ENCODE results near the gene DCTN1.

Gene DCTN1

DNA sequence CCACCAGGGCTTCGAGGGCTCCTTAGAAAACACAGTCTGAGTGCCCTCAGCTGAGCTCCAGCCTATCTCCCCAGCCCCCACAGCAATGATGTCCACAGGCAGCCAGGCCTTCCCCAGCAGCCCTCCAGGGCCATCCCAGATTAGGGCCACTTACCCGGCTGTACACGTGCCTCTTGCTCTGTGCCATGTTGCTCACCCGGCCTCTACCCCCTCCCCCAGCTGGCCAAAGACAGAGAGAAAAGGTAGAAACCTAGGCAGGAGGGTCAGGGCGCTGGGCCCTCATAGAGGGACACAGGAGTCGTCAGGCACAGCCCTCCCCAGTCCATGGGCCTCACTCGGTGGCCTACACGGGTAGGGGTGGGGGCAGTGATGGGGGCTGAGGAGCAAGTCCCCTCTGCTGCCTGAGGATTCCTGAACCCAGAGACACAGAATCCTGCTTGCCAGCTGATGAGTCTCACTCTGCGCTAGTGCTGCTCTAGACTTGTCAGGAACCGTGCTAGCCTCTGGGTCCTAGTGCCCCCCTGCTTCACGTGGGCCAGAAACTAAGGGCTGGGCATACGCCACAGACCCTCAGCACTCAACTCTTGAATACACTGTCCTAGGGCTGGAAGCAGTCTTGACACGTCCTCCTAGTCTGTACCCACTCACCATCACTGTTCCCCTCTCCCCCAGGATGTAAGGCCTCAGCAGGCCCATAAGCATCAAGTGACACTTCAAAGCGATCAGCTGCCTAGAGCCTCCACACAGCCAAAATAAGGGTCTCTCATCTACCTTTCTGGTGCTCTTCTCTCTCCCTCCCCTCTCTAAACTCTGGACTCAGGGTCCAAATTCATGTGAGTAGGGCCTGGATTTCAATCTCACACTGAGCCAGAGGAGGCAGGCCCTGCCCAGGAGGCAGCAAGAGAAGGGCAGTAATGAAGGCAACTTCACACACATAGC lies at the start of gene DCTN1:
TSS of gene DCTN1 (minus strand) at position 461 of the 939 bp plus-strand sequence. CDS start at position 187, 274 bp downstream.
- DNase-seq = peak; percentile 79 to 97 (median 90)
- intact Hi-C loops (cut with DNase I) = loop anchor here (5.0 kb wide), 1 partner anchor 72 kb away; no protein-coding TSS in a partner anchor

DNA sequence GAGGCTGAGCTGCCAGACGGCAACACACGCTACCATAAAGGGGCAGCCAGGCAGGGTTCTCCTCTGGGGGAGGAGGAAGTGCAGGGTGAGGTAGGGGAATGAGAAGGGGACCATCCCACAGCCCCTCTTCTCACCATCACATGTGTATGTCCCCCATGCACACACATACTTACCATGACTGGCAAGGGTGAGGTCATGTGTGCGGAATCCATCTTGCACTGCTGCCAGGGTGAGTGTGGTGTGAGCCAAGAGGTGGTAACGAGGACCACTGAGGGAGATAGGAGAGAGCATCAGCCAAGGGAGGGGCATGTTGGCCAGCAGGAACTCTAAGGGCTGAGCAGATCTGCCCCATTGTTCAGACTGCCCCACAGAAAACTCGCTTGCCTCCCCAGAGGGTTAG lies 48.6 kb upstream of the DCTN1 start:
- DNase-seq = peak in 1 of 10 donors; percentile 39
- intact Hi-C loops (cut with DNase I) = no loop called here

DNA sequence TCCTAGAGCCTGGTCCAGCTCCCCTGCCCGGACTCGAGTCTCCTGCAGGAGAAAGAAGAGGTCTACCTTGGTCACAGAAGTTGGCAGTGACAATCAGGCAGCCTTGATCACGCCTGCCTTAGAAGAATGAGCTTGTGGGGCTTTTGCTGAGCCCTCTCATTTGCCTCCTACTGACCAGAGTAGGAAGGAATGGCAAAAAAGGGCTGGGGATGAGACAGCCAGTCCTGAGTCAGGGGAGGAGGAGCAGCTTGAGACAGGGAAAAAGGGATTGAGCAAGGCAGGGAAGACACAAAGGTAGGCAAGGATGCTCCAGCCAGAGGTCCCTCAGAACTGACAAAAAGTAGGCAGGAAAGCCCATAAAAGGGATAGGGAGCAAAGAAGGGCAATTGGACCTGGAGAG lies 47.4 kb upstream of the DCTN1 start:
- intact Hi-C loops (cut with DNase I) = no loop called here
- no peak for DNase-seq

DNA sequence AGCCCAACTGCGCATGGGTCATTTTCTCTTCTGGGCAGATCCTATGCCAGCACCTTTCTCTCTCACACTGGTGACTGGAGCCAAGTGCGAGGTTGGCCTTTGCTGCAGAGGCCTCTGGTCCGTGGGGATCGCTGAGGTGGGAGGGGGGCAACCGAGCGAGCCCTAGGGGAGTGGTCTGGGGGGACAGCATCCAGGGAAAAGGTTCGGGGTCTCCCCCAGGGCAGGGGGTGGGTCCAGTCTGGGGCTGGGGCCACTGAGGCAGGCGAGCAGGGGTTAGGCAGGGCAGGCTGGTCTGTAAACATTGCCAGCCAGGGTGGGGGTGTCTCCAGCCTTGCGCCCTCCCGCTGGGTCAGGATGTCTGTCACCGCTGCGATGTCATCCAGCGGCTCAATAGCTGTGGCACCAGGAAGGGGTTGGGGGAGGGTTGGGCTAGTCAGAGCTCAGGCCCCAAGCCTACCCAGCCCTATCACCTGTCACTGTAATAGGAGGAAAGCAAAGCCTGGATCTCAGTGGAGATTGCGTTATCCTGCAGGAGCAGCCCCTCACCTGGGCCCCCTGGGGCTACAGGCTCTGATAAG lies 46.2 kb upstream of the DCTN1 start:
- intact Hi-C loops (cut with DNase I) = no loop called here
- peak in 1 of 10 donors; percentile 72 for DNase-seq

DNA sequence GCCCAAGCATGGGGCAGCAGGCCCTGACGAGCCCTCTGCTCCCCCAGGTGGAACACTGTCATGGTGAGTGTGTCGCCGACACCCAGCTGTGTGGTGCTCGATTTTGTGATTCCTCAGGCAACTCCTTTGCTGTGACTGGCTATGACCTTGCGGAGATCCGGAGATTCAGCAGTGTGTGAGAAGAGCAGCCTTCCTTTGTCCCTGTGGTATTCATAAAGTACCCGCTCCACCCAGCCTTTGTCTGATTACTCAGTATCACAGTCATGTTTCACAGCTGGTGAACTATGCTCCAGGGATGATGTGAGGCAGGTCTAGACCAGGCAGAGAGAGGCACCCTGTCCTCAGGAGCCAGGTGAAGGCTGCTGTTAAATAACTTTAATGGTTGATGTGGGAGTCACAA lies 45.4 kb upstream of the DCTN1 start:
- intact Hi-C loops (cut with DNase I) = no loop called here
- peak in 1 of 10 donors; percentile 52 for DNase-seq

DNA sequence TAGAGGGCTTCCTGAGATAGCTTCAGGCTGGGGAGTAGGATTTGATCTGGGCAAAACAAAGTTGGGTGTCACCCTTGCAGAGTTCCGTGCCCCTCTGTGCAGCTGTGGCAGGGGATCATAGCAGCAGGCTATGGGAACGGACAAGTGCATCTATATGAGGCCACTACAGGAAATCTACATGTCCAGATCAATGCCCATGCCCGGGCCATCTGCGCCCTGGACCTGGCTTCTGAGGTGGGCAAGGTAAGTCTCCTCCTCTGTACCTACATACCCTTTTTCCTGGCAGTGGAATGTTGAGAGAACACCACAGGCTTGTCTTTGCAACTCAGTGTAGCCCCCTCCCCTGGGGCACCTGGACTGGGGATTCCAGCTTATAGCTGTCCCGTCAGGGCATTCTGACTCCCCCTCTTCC lies 44.9 kb upstream of the DCTN1 start:
- intact Hi-C loops (cut with DNase I) = loop anchor here (5.0 kb wide), 1 partner anchor 32 kb away; the partner anchor contains the start of genes INO80B and WBP1
- DNase-seq = peak in 2 of 10 donors; percentile 64 to 78

DNA sequence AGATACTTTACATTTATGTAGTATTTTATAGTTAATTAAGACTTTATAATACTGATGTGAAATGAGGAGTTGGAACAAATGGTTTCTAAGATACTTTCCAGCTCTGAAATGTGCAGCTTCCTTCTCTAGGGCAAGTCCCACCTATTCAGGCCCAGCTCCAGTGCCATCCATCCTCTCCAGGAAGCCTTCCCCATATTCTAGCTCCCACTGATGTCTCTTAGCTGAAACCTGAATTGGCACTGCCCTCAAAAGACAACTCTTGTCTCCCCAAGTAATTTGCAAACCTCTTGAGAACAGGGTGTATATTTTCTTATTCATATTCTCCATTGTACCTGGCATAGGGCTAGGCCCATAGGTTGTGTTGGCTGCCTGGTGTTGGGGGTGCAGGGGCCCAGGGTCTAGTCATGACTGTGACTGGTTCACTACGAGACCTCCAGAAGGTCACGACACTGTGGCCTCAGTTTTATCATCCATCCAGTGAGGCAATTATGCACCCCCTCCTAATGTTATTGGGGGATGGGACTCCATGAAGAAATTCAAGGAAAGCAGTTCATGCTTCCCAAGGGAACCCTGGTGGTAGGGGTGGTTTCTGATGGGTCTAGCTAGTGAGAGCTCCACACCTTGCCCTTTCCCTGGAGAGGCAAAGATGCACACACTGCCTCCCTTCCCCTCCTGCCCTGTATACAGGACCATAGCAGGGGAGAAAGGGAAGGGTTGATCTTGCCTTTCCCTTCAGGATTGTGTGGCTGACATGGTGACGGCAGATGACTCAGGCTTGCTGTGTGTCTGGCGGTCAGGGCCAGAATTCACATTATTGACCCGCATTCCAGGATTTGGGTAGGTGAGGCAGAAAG lies 44.3 kb upstream of the DCTN1 start:
- peak in 2 of 10 donors; percentile 23 to 61 for DNase-seq
- intact Hi-C loops (cut with DNase I) = loop anchor here (5.0 kb wide), 1 partner anchor 33 kb away; the partner anchor contains the start of genes INO80B and WBP1

DNA sequence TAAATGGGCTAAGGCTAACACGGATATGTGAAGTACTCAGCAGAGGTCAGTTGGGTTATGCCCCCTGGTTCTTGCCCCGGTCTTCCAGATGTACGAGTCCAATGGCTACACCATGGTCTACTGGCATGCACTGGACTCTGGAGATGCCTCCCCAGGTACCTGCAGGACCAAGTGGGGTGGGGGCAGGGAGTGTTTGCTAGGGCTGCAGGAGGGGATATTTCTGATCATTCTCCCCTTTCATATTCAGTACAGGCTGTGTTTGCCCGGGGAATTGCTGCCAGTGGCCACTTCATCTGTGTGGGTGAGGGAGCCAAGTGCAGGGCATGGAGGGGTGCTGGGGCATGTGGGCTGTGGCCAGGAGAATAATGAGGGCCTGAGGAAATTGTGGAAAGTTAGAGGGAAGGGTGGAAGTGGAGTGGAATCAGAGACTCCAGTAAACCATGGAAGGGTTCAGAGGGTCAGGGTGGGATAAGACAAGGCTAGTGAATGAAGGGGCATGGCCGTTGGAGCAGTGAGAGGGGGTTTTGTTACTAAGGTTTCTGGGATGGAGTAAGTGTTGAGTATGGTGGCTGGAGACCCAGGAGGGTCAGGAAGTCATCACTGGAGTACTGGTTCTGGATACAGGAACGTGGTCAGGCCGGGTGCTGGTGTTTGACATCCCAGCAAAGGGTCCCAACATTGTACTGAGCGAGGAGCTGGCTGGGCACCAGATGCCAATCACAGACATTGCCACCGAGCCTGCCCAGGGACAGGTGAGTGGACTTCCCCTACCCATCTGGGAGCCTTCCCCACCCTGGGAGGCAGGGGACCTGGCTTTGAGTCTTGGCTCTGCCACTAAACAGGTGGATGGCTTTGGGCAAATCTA lies 43.4 kb upstream of the DCTN1 start:
- peak in 3 of 10 donors; percentile 61 to 82 (median 66) for DNase-seq
- intact Hi-C loops (cut with DNase I) = loop anchor here (5.0 kb wide), 1 partner anchor 34 kb away; the partner anchor contains the start of genes INO80B and WBP1

DNA sequence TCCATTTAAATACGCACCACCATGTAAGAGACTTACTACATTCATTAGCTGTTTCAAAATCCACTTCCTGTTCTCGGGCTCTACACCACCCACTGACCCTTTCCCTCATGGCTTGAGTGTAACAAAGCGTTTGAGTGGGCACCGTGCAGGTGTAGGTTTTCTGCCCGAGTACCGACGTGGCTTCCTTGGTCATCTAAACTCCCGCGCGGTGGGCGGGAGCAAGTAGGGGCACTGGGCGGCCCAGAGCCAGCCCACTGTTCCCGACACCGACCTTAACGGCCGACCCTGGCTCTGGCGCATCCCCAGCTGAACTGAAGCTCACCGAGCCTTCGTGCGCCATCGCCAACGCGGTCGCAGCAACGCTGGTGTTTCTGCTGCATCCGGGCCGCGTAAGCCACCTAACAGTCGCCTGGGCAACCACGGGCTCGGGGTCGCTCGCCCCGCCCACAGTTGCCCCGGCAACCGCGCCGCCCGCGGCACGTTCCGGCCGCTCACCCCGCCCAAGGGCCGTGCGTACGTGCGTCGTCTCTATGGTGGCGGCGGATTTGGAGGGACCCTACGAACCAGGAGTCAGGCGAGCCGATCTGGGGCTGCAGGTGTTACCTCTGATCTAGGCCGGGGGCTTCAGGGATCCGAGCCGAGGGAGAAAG lies 41.2 kb upstream of the DCTN1 start, which contains the start of the genes C2orf81 and WDR54:
TSS of gene C2orf81 (minus strand) at position 399 of the 650 bp plus-strand sequence. CDS start at position 340, 59 bp downstream.
TSS of gene WDR54 (plus strand) at position 510 of the 650 bp plus-strand sequence. CDS start 424 bp downstream, outside the sequence.
- DNase-seq = peak; percentile 66 to 98 (median 86)
- intact Hi-C loops (cut with DNase I) = loop anchor here (5.0 kb wide), 1 partner anchor 36 kb away; the partner anchor contains the start of genes INO80B and WBP1

DNA sequence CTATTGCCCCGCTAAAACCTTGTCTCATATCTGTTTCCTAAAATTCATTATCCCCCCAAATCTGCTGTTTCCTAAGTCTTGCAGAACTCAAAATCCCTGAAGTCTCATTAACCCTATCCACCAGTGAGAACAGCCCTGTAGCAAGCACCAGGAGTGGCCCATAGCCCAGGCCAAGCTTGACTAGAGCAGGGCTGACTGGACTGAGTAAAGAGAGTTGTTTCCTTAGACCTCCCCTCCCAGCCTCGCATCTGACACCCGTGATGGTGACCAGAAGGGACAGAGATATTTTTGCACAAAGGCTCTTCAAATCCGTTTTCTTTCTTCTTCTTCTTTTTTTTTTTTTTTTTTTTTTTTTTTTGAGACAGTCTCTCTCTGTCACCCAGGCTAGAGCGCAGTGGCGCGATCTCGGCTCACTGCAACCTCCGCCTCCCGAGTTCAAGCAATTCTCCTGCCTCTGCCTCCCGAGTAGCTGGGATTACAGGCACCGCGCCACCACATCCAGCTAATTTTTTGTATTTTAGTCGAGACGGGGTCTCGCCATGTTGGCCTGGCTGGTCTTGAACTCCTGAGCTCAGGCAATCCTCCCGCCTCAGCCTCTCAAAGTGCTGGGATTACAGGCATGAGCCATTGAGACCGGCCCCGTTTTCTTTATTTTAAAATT lies 40.5 kb upstream of the DCTN1 start:
- peak in 1 of 10 donors; percentile 68 for DNase-seq
- intact Hi-C loops (cut with DNase I) = loop anchor here (5.0 kb wide), 1 partner anchor 37 kb away; the partner anchor contains the start of genes INO80B and WBP1

DNA sequence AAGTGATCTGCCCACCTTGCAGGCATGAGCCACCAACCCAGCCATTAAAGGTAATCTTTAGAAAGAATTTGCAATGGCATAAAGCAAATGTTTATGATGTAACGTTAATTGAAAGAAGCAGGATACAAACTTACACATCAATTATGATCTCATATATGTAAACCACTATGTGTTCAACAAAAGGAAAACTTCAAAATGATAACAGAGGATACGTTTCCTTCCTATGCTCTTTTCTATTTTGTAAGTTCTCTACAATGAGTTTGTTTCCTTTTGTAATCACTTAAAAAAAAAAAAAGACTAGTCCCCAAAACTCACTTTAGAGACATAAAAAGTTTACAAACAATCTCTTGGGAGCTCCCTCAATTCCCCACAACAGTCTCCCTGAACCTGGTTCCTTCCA lies 39.9 kb upstream of the DCTN1 start:
- intact Hi-C loops (cut with DNase I) = loop anchor here (5.0 kb wide), 1 partner anchor 37 kb away; the partner anchor contains the start of genes INO80B and WBP1
- DNase-seq = no peak

DNA sequence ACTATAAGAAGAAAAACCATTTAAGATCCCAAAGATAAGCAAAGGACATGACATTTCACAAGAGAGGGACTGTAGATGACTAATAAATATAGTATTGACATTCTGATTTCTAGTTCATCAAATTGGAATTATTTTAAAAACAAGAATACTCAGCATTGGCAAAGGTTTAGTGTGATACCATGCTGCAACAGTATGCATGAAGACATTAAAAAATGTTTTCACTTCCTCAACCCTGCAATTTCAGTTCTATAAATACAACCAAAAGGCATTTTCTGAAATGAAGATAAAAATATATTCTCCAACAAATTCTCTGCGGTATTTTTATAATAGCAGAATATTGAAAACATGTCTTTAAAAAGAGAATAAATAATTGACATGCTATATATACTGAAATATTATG lies 39.2 kb upstream of the DCTN1 start:
- no peak for DNase-seq
- intact Hi-C loops (cut with DNase I) = no loop called here

DNA sequence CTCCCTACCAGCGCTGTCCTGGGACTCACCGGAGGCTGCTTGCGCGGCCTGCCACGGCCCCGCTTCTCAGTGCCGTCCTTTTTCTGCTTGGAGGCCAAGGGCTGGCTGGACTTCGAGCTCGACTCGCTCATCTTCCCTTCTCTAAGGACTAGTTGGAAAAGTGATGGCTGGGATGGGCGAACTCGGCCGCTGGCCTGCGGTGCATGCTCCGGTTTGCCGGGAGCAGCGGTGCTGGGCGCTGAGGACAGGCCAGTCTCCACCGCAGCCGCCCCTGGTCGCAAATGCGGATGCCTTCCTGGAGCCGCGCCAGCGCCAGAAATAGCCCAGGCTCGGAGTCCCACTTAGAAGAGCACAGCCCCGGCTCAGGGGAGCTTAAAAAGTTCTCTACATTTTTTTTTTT lies 38.2 kb upstream of the DCTN1 start:
- intact Hi-C loops (cut with DNase I) = no loop called here
- peak in 1 of 10 donors; percentile 81 for DNase-seq

DNA sequence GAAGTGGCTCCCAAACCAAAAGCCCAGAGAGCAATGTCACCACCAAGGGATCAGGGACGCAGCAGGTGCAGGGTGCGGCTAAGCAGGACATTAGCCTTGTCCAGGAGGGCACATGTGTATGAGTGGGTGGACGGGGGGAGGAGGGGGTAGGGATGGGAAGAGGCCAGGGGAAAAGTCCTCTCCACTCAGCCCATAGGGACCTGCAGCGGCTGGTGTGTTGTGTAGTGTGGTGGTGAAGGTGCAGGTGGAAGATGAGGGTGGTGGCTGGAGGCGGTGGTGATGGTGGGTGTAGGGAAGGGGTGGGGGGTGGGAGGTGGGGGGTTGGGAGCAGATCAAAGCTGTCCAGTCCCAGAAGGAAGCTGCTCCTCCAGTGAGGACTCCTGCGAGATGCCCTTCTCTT lies 37.7 kb upstream of the DCTN1 start:
- intact Hi-C loops (cut with DNase I) = no loop called here
- DNase-seq = no peak

DNA sequence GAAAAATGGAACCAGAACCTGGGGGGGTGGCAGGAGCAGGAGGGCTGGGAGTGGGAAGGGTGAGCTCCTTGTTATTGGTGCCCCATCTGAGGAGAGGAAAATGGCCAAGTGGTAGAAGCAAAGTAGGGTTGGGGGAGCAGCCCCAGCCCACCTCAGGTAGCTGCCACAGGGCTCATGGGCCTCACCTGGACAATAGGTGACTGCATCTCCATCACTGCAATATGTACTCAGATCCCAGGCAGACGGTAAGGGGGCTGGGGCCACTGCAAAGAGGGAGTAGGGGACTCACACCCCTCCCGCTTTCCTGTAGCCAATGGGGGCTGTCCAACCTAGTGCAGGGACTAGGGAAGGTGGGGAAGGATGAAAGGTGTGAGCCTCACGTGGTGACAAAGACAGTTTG lies 37.1 kb upstream of the DCTN1 start:
- intact Hi-C loops (cut with DNase I) = no loop called here
- DNase-seq = no peak

DNA sequence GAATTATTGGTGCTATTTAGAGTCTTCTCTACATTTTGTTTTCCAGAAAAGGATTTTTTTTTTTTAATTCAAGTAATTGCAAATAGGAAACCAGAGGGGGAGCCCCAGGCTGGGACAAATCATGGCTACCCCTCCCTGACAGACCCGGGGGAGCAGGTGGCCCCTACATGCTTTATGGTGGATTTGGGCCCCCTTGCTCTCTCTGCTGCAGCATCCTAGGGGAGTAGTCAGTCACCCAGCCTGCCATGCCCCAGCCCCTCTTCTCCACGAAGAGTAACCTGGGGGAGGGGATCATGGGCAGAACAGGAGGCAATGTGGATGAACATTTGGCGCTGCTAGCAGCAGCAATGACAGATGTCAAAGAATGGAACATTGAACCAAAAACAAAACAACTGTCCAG lies 36.7 kb upstream of the DCTN1 start:
- DNase-seq = no peak
- intact Hi-C loops (cut with DNase I) = no loop called here

DNA sequence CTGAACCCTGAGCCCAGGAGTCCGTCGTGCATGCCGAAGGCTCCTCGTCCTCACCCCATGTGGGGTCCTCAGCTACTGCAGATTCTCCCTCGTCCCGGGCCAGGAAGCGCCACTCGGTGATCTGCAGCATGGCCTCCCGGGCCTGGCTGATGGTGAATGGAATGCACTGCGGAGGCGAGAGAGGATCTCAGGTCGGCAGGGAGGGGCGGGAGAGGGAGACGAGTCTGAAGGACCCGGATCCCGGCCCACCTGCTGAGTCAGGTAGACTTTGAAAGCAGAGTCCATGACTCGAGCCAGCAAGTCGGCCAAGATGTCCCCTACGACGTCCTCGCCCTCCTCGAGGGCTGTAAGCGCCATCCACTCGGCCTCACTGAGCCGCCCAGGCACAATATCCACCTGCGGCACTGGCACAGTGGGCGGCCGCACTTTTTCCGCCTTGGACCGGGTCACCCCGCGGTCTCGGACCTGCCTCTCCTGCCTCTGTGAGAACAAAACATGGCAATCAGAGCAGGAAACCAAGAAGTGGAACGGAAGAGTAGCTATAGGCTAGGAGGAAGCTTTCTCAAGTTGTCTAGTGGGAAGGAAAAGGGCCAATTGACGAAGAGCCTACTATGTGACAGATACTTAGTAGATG lies 35.8 kb upstream of the DCTN1 start:
- peak in 1 of 10 donors; percentile 78 for DNase-seq
- intact Hi-C loops (cut with DNase I) = no loop called here
